Activated gamma-delta T cell treated with Interleukin-2 at 50 U/mL for 16 hours (primary cell): ENCODE data around the gene SDC1.

Experiments
- DNase-seq: peaks from one replicate; pipeline ENCODE4 v3.0.0-alpha.2; 2020

SDC1 gene

DNA sequence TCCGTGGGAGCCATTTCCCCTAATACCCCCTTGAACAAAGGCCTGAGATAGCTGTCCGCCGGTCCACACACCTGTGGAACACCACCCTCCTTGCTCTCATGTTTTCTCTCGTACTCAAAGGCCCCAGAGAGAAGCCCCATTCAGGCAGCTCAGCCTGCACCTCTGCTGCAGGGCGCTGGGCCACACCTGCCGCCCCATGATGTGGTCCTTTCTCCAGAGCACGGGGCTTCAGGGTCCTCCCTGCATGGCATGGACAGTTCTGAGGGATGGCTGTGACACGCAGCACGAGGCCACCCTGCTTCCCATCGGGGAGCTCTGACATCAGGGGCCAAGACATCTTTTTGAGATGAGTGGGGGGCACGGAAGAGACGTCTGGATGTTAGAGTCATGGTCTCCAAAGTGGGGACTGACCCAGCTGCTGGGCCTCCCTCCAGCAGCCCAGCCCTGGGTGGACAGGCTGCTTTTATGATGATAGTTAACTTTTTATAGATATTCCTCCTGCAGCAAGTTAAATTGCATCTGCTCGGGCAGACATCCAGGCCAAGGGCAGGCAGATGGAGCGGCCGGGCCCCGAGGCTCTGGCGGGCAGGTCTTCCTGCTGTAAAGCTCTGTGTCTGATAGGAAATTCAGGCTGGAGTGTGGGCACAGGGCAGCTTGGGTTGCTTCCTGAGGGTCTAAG is 56.7 kb downstream of the SDC1 start:
- DNase-seq, result no peak

DNA sequence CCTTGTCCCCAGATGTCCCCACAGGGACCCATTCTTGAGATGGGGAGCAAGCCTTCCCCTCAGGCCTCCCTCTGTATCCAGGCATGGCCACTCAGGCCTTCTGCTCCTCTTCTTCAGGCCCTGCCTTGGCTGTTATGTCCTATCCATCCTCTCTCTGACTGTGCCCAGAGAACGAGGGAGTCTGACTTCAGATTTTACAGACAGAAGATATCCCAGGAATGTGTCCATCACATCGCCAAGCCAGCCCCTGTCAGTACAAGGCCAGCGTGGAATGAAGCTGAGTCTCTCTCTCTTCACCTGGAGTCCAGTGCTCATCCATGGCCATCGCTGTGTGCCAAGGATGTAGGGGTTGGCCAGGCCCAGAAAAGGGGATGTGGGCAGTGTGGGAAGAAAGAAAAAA is 57.6 kb downstream of the SDC1 start:
- DNase-seq, result no peak

DNA sequence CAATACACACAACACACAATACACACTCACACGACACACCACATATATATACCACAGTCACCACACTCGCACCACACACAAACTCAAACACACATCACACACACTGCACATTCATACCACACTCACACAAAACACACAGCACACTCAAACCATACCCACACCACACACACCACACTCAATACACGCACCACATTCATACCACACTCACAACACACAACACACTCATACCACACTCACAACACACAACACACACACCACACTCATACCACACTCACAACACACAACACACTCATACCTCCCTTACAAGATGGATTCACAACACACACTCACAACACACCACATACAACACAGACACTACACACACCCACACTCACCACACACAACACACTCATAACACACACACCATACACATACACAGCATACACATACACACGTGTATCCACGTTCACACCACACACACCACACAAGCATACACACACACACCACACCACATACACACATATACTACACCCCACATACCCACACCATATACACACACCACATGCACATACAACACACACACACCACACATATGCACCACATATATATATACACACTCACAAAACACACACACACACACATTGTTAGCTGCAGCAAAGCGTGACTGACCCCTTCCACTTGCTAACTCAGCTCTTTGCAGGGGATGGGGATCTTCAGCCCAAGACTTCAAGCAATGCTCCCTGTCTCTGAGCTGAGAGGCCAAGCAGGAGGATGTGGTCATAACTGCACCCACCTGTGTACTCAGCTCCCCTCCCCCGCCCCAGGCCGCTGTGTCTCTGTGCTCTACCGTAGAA is 59.0 kb downstream of the SDC1 start:
- DNase-seq, result no peak

- DNase-seq, result no peak
Observed at GRCh38 chr2:20164734-20165478, 60.0 kb downstream of the SDC1 start.

GRCh38 chr2:20164061-20164733 is 60.7 kb downstream of the SDC1 start:
- DNase-seq, result no peak

DNA sequence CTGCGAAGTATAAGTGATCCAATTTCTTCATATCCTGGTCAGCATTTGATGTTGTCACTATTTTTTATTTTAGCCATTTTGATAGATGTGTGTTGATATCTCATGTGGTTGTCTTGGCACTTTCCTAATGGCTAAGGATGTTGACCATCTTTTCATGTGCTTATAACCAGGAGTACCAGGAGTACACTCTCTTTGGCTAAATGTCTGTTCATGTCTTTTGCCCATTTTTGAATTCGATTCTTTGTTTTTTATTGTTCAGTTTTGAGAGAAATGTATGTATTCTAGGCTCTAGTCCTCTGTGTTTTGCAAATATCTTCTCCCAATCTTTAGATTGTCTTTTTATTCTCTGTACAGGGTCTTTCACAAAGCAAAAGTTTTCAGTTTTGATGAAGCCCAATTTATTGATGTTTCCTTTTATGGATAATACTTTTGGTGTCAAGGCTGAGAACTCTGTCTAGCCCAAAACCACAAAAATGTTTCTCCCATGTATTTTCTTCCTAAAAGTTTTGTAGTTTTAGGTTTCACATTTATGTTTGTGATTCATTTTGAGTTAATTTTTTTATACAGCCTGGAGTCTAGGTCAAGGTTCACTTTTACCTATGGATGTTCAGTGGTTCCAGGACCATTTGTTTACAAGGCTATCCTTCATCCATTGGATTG is 65.4 kb downstream of the SDC1 start:
- no peak for DNase-seq

DNA sequence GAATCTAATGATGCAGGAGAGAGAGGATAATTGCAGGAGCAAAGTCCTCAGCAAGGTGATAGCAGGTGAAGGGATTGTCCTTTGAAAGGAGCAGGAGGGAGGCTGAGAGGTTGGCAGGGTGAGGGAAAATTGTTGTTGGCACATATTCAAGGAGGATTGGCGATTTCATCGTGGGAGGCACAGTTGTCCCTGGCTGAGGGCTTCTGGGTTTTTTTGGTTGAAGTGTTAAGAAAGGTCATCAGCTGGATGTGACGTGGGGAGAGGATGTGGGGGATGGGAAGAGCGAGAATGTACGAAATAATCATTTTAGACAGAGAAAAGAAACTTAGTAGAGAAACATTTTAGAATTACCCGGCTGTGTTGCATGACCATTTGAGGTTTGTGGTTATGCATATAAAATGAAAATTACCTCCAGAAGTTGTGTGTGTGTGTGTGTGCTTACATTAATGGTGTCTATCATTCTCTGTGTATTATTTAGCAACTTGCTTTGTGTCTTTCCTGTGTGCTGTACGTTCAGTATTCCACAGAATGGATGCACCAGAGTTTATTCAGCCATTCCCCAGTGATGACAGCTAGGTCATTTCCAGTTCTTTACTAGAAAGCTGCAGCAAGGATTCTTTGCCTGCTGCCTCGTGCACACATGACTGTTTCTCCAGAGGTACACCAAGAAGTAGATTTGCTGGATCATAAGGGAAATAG is 67.6 kb downstream of the SDC1 start:
- no peak for DNase-seq

GRCh38 chr2:20156836-20157192 is 68.1 kb downstream of the SDC1 start:
- DNase-seq, result no peak

GRCh38 chr2:20156076-20156759 is 68.7 kb downstream of the SDC1 start:
- no peak for DNase-seq

- no peak for DNase-seq
Observed at GRCh38 chr2:20153131-20153851, 71.6 kb downstream of the SDC1 start.

- DNase-seq, result no peak
Observed at GRCh38 chr2:20150806-20151571, 73.9 kb downstream of the SDC1 start.
